ENCODE data around the gene EHMT1. TPM values are rescaled to one million over a fixed set of nuclear protein-coding genes. Genes with fewer than 3 reads are reported as not detected.

The EHMT1 gene
- total and polyA plus RNA-seq, 2 experiments from 2014 or later = 162 to 177 TPM

GRCh38 chr9:137797206-137798120, 178.7 kb downstream of the EHMT1 start:
- Histone ChIP-seq H3K79me2 (replicated peaks; ENCODE audit: insufficient read depth) (no peaks in the 10 kb centered on the region), H3K9me2 (ENCODE audit: insufficient read depth) (no peaks in the 10 kb centered on the region), H3K36me3 (ENCODE audit: insufficient read depth) (peaks cover 29% of the 10 kb centered on the region), H2AFZ (no peak overlapping the region), H3K4me1 (ENCODE audit: insufficient read depth) (no peaks in the 10 kb centered on the region), H3K4me3 (no peak overlapping the region), H3F3A (replicated peaks; ENCODE audit: low read depth) (no peaks in the 10 kb centered on the region), H4K20me1 (replicated peaks; ENCODE audit: insufficient read depth) (no peaks in the 10 kb centered on the region; the same call in 1 of the 2 replicates), H3K27ac (ENCODE audit: low read depth) (no peak overlapping the region), H3K4me2 (no peak overlapping the region), H3K27me3 (ENCODE audit: insufficient read depth) (no peaks in the 10 kb centered on the region)
- Mint-ChIP-seq H3K27ac (no peak overlapping the region; the same call in none of the 2 replicates), H3K4me3 (no peak overlapping the region), H3K27me3 (ENCODE audit: insufficient read depth, low read depth, poor library complexity) (peaks cover 16% of the 10 kb centered on the region), H3K36me3 (ENCODE audit: low read depth) (peaks cover 91% of the 10 kb centered on the region), H3K4me1 (no peaks in the 10 kb centered on the region), H3K9me3 (no peaks in the 10 kb centered on the region)
- ATAC-seq = no peak
- TF ChIP-seq ETS1 (IDR thresholded peaks at IDR 0.05) (no peak), ZNF114 (CRISPR knock-in tag; IDR thresholded peaks at IDR 0.05) (no peak), EZH2phosphoT487 (IDR thresholded peaks at IDR 0.05; ENCODE audit: unreplicated experiment) (no peak), STAT1 (IDR thresholded peaks at IDR 0.05; ENCODE audit: unreplicated experiment) (no peak), CREB1 (CRISPR knock-in tag; IDR thresholded peaks at IDR 0.05; ENCODE audit: low read depth) (no peak), REST (IDR thresholded peaks at IDR 0.05; ENCODE audit: unreplicated experiment) (no peak), JUNB (IDR thresholded peaks at IDR 0.05; ENCODE audit: unreplicated experiment) (no peak), NANOG (IDR thresholded peaks at IDR 0.05; ENCODE audit: borderline replicate concordance) (no peak), EZH2 (IDR thresholded peaks at IDR 0.05; ENCODE audit: low read depth, unreplicated experiment) (no peak), ZNF462 (CRISPR knock-in tag; IDR thresholded peaks at IDR 0.05) (no peak), CTCF (conservative IDR thresholded peaks at IDR 0.05; ENCODE audit: low read depth in 2 of 2) (no peak), ZNF331 (CRISPR knock-in tag; IDR thresholded peaks at IDR 0.05; ENCODE audit: low read depth) (no peak), POLR2AphosphoS5 (IDR thresholded peaks at IDR 0.05; ENCODE audit: low read depth) (no peak)
- DNase-seq (ENCODE audit: low spot score) = no peak
